ENCODE data around the gene HIP1R. TPM values are rescaled to one million over a fixed set of nuclear protein-coding genes. Genes with fewer than 3 reads are reported as not detected.

HIP1R gene
- polyA plus RNA-seq, 1 of the 3 experiments (the other 2 are of a cell fraction), result 20.6 TPM

DNA sequence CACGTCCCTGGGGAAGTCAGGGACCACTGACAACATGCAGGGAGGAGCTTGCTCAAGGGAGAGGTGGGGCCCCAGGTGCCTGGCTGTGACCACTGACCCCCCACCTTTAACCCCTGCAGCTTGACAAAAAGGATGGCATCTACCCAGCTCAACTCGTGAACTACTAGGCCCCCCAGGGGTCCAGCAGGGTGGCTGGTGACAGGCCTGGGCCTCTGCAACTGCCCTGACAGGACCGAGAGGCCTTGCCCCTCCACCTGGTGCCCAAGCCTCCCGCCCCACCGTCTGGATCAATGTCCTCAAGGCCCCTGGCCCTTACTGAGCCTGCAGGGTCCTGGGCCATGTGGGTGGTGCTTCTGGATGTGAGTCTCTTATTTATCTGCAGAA, 26.3 kb downstream of the HIP1R start:
- 90% methylated on average over 5 of the region's 5 CpGs for WGBS (ENCODE audit: low lambda C conversion rate)
- Histone ChIP-seq H3K4me2 (no peak overlapping the region), H3K27ac (ENCODE audit: low read depth in 2 of 2, low read length in 1 of 2) (no peak overlapping the region), H3K79me2 (ENCODE audit: insufficient read depth) (no peaks in the 10 kb centered on the region), H3K9me2 (no peaks in the 10 kb centered on the region), H3K36me3 (replicated peaks in 1 of 2; ENCODE audit: control insufficient read depth in 1 of 2, insufficient read depth in 2 of 2, low read length in 1 of 2) (peaks cover 0 to 33% of the 10 kb centered on the region in 2 experiments), H3F3A (replicated peaks; ENCODE audit: insufficient read depth) (no peaks in the 10 kb centered on the region), H3K4me1 (ENCODE audit: control insufficient read depth in 1 of 2, insufficient read depth in 2 of 2, low read depth in 1 of 2, low read length in 1 of 2) (peaks cover 0 to 15% of the 10 kb centered on the region in 2 experiments; a peak in 1 of 4 replicates), H3K9ac (no peak overlapping the region), H2AFZ (ENCODE audit: low read depth) (no peak overlapping the region), H4K20me1 (ENCODE audit: insufficient read depth) (no peaks in the 10 kb centered on the region), H3K27me3 (ENCODE audit: insufficient read depth) (no peaks in the 10 kb centered on the region), H3K4me3 (ENCODE audit: low read depth in 2 of 2, low read length in 1 of 2) (no peak overlapping the region), H3K9me3 (no peaks in the 10 kb centered on the region)
- ChIA-PET POLR2A (no interaction called here), CTCF (interaction anchor here (1.0 to 8.0 kb wide), 16 partner anchors 8 to 377 kb away, joined by 3 to 148 read pairs (median 6); partner anchors contain the start of genes ABCB9 and OGFOD2)
- TF ChIP-seq MXI1 (IDR thresholded peaks at IDR 0.05; ENCODE audit: low read depth, low read length), result no peak
- no peak for TF ChIP-seq EZH2phosphoT487 (IDR thresholded peaks at IDR 0.05; ENCODE audit: borderline replicate concordance, low read depth)
- TF ChIP-seq SIN3A (IDR thresholded peaks at IDR 0.05; ENCODE audit: borderline replicate concordance, low read depth, low read length), result no peak
- TF ChIP-seq SMC3 (IDR thresholded peaks at IDR 0.05; ENCODE audit: low read depth, low read length), result no peak
- TF ChIP-seq, protein P1, sequence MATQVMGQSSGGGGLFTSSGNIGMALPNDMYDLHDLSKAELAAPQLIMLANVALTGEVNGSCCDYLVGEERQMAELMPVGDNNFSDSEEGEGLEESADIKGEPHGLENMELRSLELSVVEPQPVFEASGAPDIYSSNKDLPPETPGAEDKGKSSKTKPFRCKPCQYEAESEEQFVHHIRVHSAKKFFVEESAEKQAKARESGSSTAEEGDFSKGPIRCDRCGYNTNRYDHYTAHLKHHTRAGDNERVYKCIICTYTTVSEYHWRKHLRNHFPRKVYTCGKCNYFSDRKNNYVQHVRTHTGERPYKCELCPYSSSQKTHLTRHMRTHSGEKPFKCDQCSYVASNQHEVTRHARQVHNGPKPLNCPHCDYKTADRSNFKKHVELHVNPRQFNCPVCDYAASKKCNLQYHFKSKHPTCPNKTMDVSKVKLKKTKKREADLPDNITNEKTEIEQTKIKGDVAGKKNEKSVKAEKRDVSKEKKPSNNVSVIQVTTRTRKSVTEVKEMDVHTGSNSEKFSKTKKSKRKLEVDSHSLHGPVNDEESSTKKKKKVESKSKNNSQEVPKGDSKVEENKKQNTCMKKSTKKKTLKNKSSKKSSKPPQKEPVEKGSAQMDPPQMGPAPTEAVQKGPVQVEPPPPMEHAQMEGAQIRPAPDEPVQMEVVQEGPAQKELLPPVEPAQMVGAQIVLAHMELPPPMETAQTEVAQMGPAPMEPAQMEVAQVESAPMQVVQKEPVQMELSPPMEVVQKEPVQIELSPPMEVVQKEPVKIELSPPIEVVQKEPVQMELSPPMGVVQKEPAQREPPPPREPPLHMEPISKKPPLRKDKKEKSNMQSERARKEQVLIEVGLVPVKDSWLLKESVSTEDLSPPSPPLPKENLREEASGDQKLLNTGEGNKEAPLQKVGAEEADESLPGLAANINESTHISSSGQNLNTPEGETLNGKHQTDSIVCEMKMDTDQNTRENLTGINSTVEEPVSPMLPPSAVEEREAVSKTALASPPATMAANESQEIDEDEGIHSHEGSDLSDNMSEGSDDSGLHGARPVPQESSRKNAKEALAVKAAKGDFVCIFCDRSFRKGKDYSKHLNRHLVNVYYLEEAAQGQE (IDR thresholded peaks at IDR 0.05; ENCODE audit: low read depth, low read length), result no peak
- TF ChIP-seq TEAD4 (IDR thresholded peaks at IDR 0.05; ENCODE audit: borderline replicate concordance, insufficient read depth), result no peak
- no peak for TF ChIP-seq RFX5 (IDR thresholded peaks at IDR 0.05; ENCODE audit: low read length)
- TF ChIP-seq NRF1 (IDR thresholded peaks at IDR 0.05; ENCODE audit: low read depth, low read length), result no peak
- no peak for TF ChIP-seq CHD2 (IDR thresholded peaks at IDR 0.05; ENCODE audit: low read length, partially characterized antibody)
- no peak for TF ChIP-seq RAD21 (IDR thresholded peaks at IDR 0.05; ENCODE audit: low read length)
- no peak for TF ChIP-seq ELF1 (IDR thresholded peaks at IDR 0.05)
- no peak for TF ChIP-seq EP300 (IDR thresholded peaks at IDR 0.05; ENCODE audit: borderline replicate concordance in 1 of 2, low read depth in 1 of 2, low read length in 1 of 2)
- no peak for TF ChIP-seq FOSL2 (IDR thresholded peaks at IDR 0.05; ENCODE audit: borderline replicate concordance, low read depth)
- TF ChIP-seq YY1 (IDR thresholded peaks at IDR 0.05; ENCODE audit: low read depth), result no peak
- TF ChIP-seq GABPA (IDR thresholded peaks at IDR 0.05; ENCODE audit: low read depth), result no peak
- no peak for TF ChIP-seq MEF2A (IDR thresholded peaks at IDR 0.05; ENCODE audit: borderline replicate concordance, low read depth)
- TF ChIP-seq RXRA (IDR thresholded peaks at IDR 0.05; ENCODE audit: borderline replicate concordance, low read depth), result no peak
- TF ChIP-seq GATA2 (CRISPR knock-in tag; IDR thresholded peaks at IDR 0.05), result no peak
- TF ChIP-seq, protein P2, sequence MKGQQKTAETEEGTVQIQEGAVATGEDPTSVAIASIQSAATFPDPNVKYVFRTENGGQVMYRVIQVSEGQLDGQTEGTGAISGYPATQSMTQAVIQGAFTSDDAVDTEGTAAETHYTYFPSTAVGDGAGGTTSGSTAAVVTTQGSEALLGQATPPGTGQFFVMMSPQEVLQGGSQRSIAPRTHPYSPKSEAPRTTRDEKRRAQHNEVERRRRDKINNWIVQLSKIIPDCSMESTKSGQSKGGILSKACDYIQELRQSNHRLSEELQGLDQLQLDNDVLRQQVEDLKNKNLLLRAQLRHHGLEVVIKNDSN (IDR thresholded peaks at IDR 0.05; ENCODE audit: borderline replicate concordance, low read depth), result no peak
- no peak for TF ChIP-seq FOXM1 (IDR thresholded peaks at IDR 0.05; ENCODE audit: low read depth)
- DNase-seq, result peak; percentile 32
